Astrocyte (in vitro differentiated cells and primary cell): Measurements from ENCODE around the gene ERC1. TPM values are rescaled to one million over a fixed set of nuclear protein-coding genes. Genes with fewer than 3 reads are reported as not detected.

Experiments used
- DNase-seq: peaks from one replicate; pipeline ENCODE4 v3.0.0-alpha.2; 2010; ENCODE audit warnings: low read depth
- FAIRE-seq: peaks from 2 replicates; lab custom pipeline; 2011; peaks lifted over from hg19 to GRCh38; lab: Jason Lieb, UNC
- H2AFZ ChIP-seq: 2 replicates; pipeline ENCODE4 v1.6.0; 2012; ENCODE audit warnings: low read depth, low read length, inconsistent platforms
- H3K27ac ChIP-seq: 2 replicates; pipeline ENCODE4 v1.5.1; 2011; ENCODE audit warnings: low read depth, low read length, inconsistent platforms
- H3K27me3 ChIP-seq: 2 replicates; pipeline ENCODE4 v1.6.0; 2011; ENCODE audit warnings: low read length, inconsistent platforms; ENCODE audit not compliant: insufficient read depth
- H3K36me3 ChIP-seq: 2 replicates; pipeline ENCODE4 v1.5.1; 2011; ENCODE audit warnings: low read length, inconsistent platforms; ENCODE audit not compliant: insufficient read depth
- H3K4me1 ChIP-seq: 2 replicates; pipeline ENCODE4 v1.5.1; 2011; ENCODE audit warnings: low read length, inconsistent platforms; ENCODE audit not compliant: insufficient read depth
- H3K4me2 ChIP-seq: 2 replicates; pipeline ENCODE4 v1.6.0; 2012; ENCODE audit warnings: low read length, inconsistent platforms
- H3K4me3 ChIP-seq: 2 replicates; pipeline ENCODE4 v1.5.1; 2011; ENCODE audit warnings: low read depth, mild to moderate bottlenecking, low read length, inconsistent platforms; ENCODE audit not compliant: insufficient read depth
- H3K79me2 ChIP-seq: 2 replicates; pipeline ENCODE4 v1.6.0; 2012; ENCODE audit warnings: mild to moderate bottlenecking, low read length, inconsistent platforms; ENCODE audit not compliant: insufficient read depth
- H3K9ac ChIP-seq: 2 replicates; pipeline ENCODE4 v1.6.0; 2012; ENCODE audit warnings: mild to moderate bottlenecking, low read length, inconsistent platforms
- H3K9me3 ChIP-seq: 2 replicates; pipeline ENCODE4 v1.5.1; 2012; ENCODE audit warnings: low read depth, mild to moderate bottlenecking, low read length, inconsistent platforms; ENCODE audit not compliant: insufficient read depth
- H4K20me1 ChIP-seq: 2 replicates; pipeline ENCODE4 v1.6.0; 2012; ENCODE audit warnings: low read length, inconsistent platforms; ENCODE audit not compliant: insufficient read depth
- H3K27ac Mint-ChIP-seq: one replicate; pipeline ENCODE4 v1.8.0; 2021; ENCODE audit warnings: mild to moderate bottlenecking, mixed read lengths; ENCODE audit not compliant: unreplicated experiment
- H3K27me3 Mint-ChIP-seq: one replicate; pipeline ENCODE4 v1.8.0; 2021; ENCODE audit warnings: low read depth, mixed read lengths; ENCODE audit not compliant: unreplicated experiment
- H3K36me3 Mint-ChIP-seq: one replicate; pipeline ENCODE4 v1.8.0; 2021; ENCODE audit warnings: low read depth, mixed read lengths; ENCODE audit not compliant: unreplicated experiment
- H3K4me1 Mint-ChIP-seq: one replicate; pipeline ENCODE4 v1.8.0; 2021; ENCODE audit warnings: low read depth, mixed read lengths; ENCODE audit not compliant: unreplicated experiment
- H3K4me3 Mint-ChIP-seq: one replicate; pipeline ENCODE4 v1.8.0; 2021; ENCODE audit warnings: mild to moderate bottlenecking, moderate library complexity, mixed read lengths; ENCODE audit not compliant: unreplicated experiment
- H3K9me3 Mint-ChIP-seq: one replicate; pipeline ENCODE4 v1.8.0; 2021; ENCODE audit warnings: mild to moderate bottlenecking, mixed read lengths; ENCODE audit not compliant: unreplicated experiment
- EZH2 ChIP-seq: IDR thresholded peaks from 2 replicates; pipeline ENCODE4 v1.6.1; 2012; ENCODE audit warnings: mild to moderate bottlenecking, low read length, inconsistent platforms; ENCODE audit not compliant: insufficient read depth
- total RNA-seq: library from RNA; stranded (reverse); gene quantifications from 2 replicates; pipeline ENCODE4 v1.2.1, GENCODE V29; 2021
- TF ChIP-seq, protein P1 (sequence below): IDR thresholded peaks from 2 replicates; pipeline ENCODE4 v1.5.1; 2011; ENCODE audit warnings: low read depth, mild to moderate bottlenecking, inconsistent platforms, low read length, moderate library complexity; ENCODE audit not compliant: insufficient read depth

ERC1 gene
- total RNA-seq, 1 donor from 2014 or later: 67.1 TPM

DNA sequence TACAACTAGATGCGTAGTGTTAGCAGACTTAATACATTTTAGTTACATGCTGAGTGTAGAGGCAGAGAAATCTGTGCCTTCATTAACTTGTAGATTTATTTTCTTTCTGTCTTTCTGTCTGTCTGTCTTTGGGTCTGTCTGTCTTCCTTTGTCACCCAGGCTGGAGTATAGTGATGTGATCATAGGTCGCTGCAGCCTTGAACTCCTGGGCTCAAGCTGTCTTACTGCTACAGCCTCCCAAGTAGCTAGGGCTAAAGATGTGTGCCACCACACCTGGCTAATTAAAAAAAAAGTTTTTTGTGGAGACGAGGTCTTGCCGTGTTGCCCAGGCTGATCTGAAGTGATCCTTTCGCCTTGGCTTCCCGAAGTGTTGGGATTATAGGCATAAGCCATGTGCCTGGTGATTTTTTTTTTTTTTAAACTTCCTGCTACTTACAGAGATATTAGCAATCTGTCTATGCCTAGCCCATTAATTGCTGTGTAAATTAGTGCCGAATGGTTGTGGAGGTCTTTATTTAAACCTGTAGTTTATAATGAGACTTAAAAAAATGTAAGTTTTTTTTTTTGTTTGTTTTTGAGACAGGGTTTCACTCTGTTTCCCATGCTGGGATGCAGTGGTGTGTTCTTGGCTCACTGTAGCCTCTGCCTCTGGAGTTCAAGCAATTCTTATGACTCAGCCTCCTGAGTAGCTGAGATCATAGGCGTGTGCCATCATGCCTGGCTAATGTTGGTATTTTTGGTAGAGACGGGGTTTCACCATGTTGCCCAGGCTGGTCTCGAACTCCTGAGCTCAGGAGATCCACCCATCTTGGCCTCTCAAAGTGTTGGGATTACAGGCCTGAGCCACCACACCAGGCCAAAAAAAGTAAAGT, 22.8 kb downstream of the ERC1 start:
- FAIRE-seq: peak; percentile 47
- Mint-ChIP-seq H3K27me3 (no peaks in the 10 kb centered on the region), H3K9me3 (no peaks in the 10 kb centered on the region), H3K4me3 (no peak overlapping the region), H3K4me1 (peaks cover 14% of the 10 kb centered on the region), H3K27ac (peak overlapping the region; percentile 96), H3K36me3 (peaks cover 8% of the 10 kb centered on the region)
- Histone ChIP-seq H3K27ac (peak overlapping the region; percentile 51), H4K20me1 (peaks cover 13% of the 10 kb centered on the region), H3K9ac (no peak overlapping the region), H2AFZ (no peak overlapping the region), H3K27me3 (no peaks in the 10 kb centered on the region), H3K4me1 (peaks cover 6% of the 10 kb centered on the region), H3K4me3 (no peak overlapping the region), H3K4me2 (peak overlapping the region; percentile 42), H3K36me3 (no peaks in the 10 kb centered on the region), H3K79me2 (peaks cover 19% of the 10 kb centered on the region), H3K9me3 (no peaks in the 10 kb centered on the region)
- TF ChIP-seq, protein P1, sequence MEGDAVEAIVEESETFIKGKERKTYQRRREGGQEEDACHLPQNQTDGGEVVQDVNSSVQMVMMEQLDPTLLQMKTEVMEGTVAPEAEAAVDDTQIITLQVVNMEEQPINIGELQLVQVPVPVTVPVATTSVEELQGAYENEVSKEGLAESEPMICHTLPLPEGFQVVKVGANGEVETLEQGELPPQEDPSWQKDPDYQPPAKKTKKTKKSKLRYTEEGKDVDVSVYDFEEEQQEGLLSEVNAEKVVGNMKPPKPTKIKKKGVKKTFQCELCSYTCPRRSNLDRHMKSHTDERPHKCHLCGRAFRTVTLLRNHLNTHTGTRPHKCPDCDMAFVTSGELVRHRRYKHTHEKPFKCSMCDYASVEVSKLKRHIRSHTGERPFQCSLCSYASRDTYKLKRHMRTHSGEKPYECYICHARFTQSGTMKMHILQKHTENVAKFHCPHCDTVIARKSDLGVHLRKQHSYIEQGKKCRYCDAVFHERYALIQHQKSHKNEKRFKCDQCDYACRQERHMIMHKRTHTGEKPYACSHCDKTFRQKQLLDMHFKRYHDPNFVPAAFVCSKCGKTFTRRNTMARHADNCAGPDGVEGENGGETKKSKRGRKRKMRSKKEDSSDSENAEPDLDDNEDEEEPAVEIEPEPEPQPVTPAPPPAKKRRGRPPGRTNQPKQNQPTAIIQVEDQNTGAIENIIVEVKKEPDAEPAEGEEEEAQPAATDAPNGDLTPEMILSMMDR: no peak
- TF ChIP-seq EZH2: no peak
- peak; percentile 79 for DNase-seq

DNA sequence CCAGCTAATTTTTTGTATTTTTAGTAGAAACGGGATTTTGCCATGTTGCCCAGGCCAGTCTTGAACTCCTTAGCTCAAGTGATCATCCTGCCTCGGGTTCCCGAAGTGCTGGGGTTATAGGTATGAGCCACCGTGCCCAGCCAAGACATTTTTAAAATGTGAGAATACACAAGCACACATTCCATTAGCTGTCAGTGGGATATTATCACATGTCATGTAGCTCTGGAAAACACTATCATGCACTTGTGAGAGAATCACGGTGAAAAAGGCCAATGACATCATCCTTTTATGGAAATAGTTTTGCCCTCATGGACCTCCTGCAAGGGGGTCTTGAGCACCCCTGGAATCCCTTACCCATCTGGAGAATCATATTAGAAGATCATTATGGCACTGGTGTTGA, 28.3 kb downstream of the ERC1 start:
- Histone ChIP-seq H3K27ac (no peak overlapping the region), H3K79me2 (peaks cover 9% of the 10 kb centered on the region), H3K4me2 (no peak overlapping the region), H3K36me3 (no peaks in the 10 kb centered on the region), H3K27me3 (no peaks in the 10 kb centered on the region), H3K9me3 (no peaks in the 10 kb centered on the region), H3K9ac (no peak overlapping the region), H4K20me1 (peaks cover 14% of the 10 kb centered on the region), H2AFZ (no peak overlapping the region), H3K4me3 (no peak overlapping the region), H3K4me1 (no peaks in the 10 kb centered on the region)
- FAIRE-seq (no peak), DNase-seq (no peak)
- TF ChIP-seq, protein P1: no peak
- TF ChIP-seq EZH2: no peak
- Mint-ChIP-seq H3K4me1 (peaks cover 9% of the 10 kb centered on the region), H3K36me3 (peaks cover 11% of the 10 kb centered on the region), H3K4me3 (no peak overlapping the region), H3K9me3 (no peaks in the 10 kb centered on the region), H3K27ac (no peak overlapping the region), H3K27me3 (no peaks in the 10 kb centered on the region)

DNA sequence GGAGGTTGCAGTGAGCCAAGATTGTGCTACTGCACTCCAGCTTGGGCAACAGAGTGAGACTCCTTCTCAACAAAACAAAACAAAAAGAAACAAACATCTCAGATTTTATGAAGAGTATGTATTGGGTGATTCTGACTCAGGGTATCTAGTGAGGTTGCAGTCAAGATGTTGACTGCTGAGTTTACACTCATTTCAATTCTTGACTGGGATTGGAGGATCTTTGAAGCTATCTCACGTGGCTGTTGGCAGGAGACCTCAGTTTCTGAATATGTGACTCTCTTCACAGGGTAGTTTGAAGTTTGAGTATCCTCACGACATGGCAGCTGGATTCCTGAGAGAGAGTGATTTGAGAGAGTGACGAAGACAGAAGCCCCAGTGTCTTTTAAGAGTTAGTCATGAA, 29.4 kb downstream of the ERC1 start:
- no peak for TF ChIP-seq EZH2
- TF ChIP-seq, protein P1: no peak
- Mint-ChIP-seq H3K27ac (no peak overlapping the region), H3K4me1 (peaks cover 9% of the 10 kb centered on the region), H3K27me3 (no peaks in the 10 kb centered on the region), H3K9me3 (no peaks in the 10 kb centered on the region), H3K4me3 (no peak overlapping the region), H3K36me3 (peaks cover 11% of the 10 kb centered on the region)
- no peaks in the 10 kb centered on the region for H3K9me3 ChIP-seq
- DNase-seq (no peak), FAIRE-seq (no peak)
- H3K4me3 ChIP-seq: no peak overlapping the region
- H3K36me3 ChIP-seq: no peaks in the 10 kb centered on the region
- no peak overlapping the region for H3K4me2 ChIP-seq
- no peak overlapping the region for H3K9ac ChIP-seq
- H3K27ac ChIP-seq: no peak overlapping the region
- peaks cover 14% of the 10 kb centered on the region for H4K20me1 ChIP-seq
- H3K4me1 ChIP-seq: no peaks in the 10 kb centered on the region
- H2AFZ ChIP-seq: no peak overlapping the region
- no peaks in the 10 kb centered on the region for H3K27me3 ChIP-seq
- peaks cover 7% of the 10 kb centered on the region for H3K79me2 ChIP-seq
